Measurements from ENCODE around the gene PIGBOS1. TPM values are rescaled to one million over a fixed set of nuclear protein-coding genes. Genes with fewer than 3 reads are reported as not detected.
"Not testable (repeated sequence)": the region's sequence is repeated elsewhere in the genome, so short reads cannot be mapped to it uniquely, and the experiment has no call there.

PIGBOS1 gene
- total RNA-seq, 1 donor from 2014 or later, result 10.3 TPM

DNA sequence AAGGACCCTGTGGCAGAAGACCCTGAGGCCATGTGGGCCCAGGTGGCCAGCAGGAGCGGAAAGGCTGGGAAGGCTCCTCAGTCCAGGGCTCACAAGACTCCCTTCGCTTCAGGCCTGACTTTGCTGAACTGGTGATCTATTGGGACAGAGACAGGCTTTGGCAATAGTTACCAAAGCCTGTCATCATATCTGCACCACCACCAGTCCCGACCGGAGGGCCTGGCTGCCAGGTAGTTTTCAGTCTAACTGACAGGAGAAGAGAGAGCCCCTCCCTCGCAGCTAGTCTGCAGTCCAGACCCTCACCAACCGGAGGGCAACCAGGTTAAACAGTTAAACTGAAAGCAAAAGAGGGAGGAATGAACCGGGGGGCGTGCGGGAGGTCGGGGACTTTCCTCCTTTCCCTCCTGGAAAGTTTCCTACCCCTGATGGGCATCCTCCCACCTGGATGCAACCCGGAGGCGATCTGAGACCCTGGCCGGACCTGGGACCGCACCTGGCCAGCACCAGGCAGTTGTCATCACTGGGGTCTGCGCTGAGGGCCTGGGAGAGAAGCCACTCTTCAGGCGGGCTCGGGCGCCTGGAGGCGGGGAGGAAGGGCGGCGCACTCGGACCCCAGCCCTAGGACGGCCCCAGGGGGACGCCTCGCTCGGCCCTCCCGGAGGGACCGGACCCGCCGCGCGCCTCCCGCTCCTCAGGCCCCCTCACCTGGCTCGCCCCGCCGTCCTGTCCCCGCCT lies 29.7 kb downstream of the PIGBOS1 start:
- no peaks in the 10 kb centered on the region for H3K27me3 Mint-ChIP-seq (ENCODE audit: insufficient read depth)
- peak; percentile 30 for DNase-seq (ENCODE audit: low spot score)
- peak overlapping the region; percentile 96 for H3K27ac Mint-ChIP-seq
- peaks cover 46% of the 10 kb centered on the region for H3K4me1 Mint-ChIP-seq (ENCODE audit: low read depth)
- no peaks in the 10 kb centered on the region for H3K9me3 Mint-ChIP-seq
- peak overlapping the region; percentile 95 for H3K4me3 Mint-ChIP-seq
- H3K36me3 Mint-ChIP-seq (ENCODE audit: low read depth), result peaks cover 25% of the 10 kb centered on the region
- intact Hi-C loops (cut with micrococcal nuclease), result loop anchor here (1.0 kb wide), 2 partner anchors 47 to 92 kb away; no protein-coding TSS in a partner anchor

DNA sequence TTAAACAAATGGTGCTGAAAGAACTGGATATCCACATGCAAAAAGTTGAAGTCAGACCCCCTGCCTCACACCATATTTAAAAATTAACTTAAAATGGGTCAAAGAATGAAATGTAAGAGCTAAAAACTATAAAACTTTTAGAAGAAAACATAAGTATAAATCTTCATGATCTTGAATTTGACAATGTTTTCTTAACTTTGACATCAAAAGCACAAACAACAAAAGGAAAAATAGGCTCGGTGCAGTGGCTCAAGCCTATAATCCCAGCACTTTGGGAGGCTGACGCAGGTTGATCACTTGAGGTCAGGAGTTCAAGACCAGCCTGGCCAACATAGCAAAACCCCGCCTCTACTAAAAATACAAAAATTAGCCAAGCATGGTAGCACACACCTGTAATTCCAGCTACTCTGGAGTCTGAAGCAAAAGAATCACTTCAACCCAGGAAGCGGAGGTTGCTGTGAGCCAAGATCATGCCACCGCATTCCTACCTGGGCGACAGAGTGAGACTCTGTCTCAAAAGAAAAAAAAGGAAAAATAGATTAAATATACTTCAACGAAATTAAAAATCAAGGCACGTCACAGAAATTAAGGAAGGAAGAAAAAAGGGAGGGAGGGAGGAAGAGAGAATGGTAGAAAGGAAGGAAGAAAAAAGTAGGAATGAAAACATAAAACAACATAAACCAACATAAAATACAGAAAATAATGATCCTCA lies 30.8 kb downstream of the PIGBOS1 start:
- Mint-ChIP-seq H3K4me3 (peak overlapping the region; percentile 95), H3K4me1 (ENCODE audit: low read depth) (peaks cover 54% of the 10 kb centered on the region), H3K27ac (peak overlapping the region; percentile 96), H3K36me3 (ENCODE audit: low read depth) (peaks cover 25% of the 10 kb centered on the region), H3K27me3 (ENCODE audit: insufficient read depth) (no peaks in the 10 kb centered on the region), H3K9me3 (no peaks in the 10 kb centered on the region)
- intact Hi-C loops (cut with micrococcal nuclease), result no loop called here
- DNase-seq (ENCODE audit: low spot score), result no peak

DNA sequence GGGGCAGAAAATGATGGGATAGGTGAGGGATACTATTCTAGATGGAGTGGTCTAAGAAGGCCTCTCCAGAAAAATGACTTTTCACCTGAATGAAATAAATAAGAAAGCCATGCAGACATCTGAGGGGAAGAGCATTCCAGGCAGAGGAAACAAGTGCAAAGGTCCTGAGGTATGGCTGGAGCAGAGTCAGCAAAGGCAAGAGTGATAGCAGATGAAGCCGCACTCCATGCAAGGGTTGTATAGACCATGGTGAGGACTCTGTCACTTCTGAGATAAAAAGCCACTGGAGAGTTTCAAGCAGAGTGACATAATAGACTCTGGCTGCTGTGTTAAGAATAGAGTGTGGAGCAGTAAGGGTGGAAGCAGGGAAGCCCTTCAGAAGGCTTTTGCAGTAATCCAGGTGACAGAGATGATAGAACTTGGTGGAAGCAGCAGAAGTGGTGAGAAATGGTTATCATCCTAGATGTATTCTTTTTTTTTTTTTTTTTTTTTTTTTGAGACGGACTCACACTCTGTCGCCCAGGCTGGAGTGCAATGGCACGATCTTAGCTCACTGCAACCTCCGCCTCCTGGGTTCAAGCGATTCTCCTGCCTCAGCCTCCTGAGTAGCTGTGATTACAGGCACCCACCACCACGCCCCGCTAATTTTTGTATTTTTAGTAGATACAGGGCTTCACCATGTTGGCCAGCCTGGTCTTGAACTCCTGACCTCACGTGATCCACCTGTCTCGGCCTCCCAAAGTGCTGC lies 32.3 kb downstream of the PIGBOS1 start:
- H3K9me3 Mint-ChIP-seq; H3K27ac Mint-ChIP-seq; intact Hi-C loops (cut with micrococcal nuclease); H3K27me3 Mint-ChIP-seq (ENCODE audit: insufficient read depth); DNase-seq (ENCODE audit: low spot score): not testable (repeated sequence)
- peaks cover 69% of the 10 kb centered on the region for H3K4me1 Mint-ChIP-seq (ENCODE audit: low read depth)
- H3K36me3 Mint-ChIP-seq (ENCODE audit: low read depth), result peaks cover 25% of the 10 kb centered on the region
- peak overlapping the region; percentile 95 for H3K4me3 Mint-ChIP-seq

DNA sequence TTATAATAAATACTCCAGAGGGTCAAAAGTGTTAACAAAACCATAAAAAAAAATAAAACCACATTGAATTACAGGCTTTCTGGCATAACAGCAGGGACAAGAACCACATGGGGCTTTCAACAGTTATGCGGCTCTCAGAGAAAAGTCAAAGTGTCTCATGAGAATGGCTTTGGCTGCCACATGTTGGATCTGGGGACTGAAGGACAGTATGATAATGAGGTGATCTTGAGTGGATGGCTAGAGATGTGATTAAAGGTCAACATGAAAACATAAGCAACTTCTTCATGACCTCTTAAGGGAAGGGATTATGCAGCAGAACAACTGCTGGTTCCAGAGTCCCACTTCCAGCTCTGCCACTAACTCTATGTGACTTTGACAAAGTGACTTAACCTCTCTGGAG lies 34.5 kb downstream of the PIGBOS1 start:
- intact Hi-C loops (cut with micrococcal nuclease), result no loop called here
- no peak for DNase-seq (ENCODE audit: low spot score)
- Mint-ChIP-seq H3K4me3 (no peak overlapping the region), H3K27me3 (ENCODE audit: insufficient read depth) (no peaks in the 10 kb centered on the region), H3K4me1 (ENCODE audit: low read depth) (peaks cover 86% of the 10 kb centered on the region), H3K36me3 (ENCODE audit: low read depth) (peaks cover 31% of the 10 kb centered on the region), H3K27ac (no peak overlapping the region), H3K9me3 (no peaks in the 10 kb centered on the region)

DNA sequence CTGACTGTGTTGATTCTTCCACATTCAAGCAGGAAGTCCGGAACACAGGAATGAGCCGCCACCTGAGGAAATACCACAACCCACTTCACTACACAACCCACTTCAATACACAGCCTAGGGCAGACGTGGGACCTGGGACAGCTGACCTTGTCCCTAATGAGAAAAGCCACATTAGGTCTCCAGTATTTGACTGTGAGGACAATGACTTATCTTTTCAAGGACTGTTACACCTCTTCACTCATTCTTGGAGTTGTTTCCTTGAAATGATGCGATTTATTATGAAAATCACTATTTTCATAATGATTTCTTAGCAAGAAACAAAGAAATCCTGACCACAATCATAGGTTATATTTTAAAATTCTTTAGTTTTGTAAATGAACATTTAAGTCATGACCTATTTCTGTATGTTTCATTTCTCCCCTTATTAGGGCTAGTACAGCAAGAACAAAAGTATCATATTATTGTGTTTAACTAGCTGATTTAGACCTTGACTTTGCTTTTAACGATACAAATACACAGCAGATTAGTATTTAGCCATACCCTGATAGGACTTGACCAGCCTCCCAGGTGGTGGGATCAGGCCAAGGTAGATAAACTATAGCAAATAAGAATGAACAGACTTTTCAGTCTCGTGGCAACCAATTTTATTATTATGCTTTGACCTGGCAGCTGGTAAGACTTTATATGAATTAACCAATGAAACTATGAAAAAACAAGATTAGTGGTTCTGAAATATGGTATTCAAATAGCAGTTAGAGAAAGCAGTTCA lies 35.4 kb downstream of the PIGBOS1 start:
- peak overlapping the region; percentile 67 for H3K27ac Mint-ChIP-seq
- H3K9me3 Mint-ChIP-seq, result no peaks in the 10 kb centered on the region
- peak overlapping the region; percentile 52 for H3K4me3 Mint-ChIP-seq
- DNase-seq (ENCODE audit: low spot score), result no peak
- H3K27me3 Mint-ChIP-seq (ENCODE audit: insufficient read depth), result no peaks in the 10 kb centered on the region
- peaks cover 91% of the 10 kb centered on the region for H3K4me1 Mint-ChIP-seq (ENCODE audit: low read depth)
- H3K36me3 Mint-ChIP-seq (ENCODE audit: low read depth), result peaks cover 31% of the 10 kb centered on the region
- intact Hi-C loops (cut with micrococcal nuclease), result loop anchor here (2.0 kb wide), 1 partner anchor 17 kb away; no protein-coding TSS in a partner anchor

DNA sequence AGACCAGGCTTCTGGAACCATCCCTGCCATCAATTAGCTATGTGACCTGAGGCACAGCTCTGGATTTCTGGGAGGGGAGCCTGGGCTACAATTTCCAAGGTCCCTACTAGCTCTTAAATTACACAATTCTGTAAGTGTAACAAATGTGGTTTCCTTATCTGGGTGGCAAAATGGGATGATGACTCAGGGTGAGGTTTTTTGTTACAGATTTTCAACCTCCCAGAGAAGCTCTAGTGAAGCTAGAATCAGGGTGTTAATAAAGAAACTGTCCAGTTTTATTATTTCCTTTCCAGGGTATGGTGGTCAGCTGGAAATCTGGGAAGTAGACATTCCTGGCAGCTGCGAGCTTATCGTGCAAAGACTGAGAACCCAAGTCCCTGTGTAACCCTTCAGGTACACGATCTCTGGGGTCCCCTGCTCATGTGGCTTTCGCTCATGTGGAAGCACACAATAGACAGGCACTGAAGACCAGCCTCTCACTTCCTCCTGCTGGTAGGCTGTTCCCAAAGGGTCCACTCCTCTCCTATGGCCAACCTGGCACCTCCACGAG lies 36.6 kb downstream of the PIGBOS1 start:
- Mint-ChIP-seq H3K27me3 (ENCODE audit: insufficient read depth) (no peaks in the 10 kb centered on the region), H3K4me3 (peak overlapping the region; percentile 52), H3K9me3 (no peaks in the 10 kb centered on the region), H3K36me3 (ENCODE audit: low read depth) (peaks cover 23% of the 10 kb centered on the region), H3K4me1 (ENCODE audit: low read depth) (peaks cover 88% of the 10 kb centered on the region), H3K27ac (peak overlapping the region; percentile 86)
- intact Hi-C loops (cut with micrococcal nuclease), result loop anchor here (2.0 kb wide), 1 partner anchor 16 kb away; no protein-coding TSS in a partner anchor
- no peak for DNase-seq (ENCODE audit: low spot score)

DNA sequence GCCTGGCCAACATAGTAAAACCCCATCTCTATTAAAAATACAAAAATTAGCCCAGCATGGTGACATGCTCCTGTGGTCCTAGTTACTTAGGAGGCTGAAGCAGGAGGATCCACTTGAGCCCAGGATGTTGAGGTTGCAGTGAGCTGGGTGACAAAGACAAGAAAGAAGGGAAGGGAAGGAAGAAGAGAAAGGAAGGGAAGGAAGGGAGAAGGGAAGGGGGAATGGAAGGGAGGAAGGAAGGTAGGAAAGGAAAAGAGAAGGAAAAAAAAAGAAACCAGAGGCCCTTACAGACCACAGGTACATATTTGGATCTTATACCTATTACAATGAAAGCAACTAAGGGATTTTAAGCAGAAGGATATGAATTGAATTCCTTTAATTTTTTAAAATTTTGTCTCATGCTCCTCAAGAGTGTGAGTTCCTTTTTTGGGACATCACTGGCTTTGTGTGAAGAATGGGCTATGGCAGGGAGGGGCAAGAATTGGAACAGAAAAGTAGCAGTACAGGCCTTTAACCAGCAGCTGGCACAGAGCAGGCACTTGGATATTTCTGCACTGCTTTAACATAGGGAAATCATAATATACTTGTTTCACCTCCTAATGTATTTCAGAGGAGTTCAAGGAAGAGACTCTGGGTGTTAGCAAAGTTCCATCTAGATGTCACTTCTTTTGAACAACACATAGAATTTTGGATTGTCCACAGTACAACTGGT lies 37.2 kb downstream of the PIGBOS1 start:
- Mint-ChIP-seq H3K27ac (peak overlapping the region; percentile 86), H3K27me3 (ENCODE audit: insufficient read depth) (no peaks in the 10 kb centered on the region), H3K4me3 (peak overlapping the region; percentile 52), H3K4me1 (ENCODE audit: low read depth) (peaks cover 95% of the 10 kb centered on the region), H3K9me3 (no peaks in the 10 kb centered on the region), H3K36me3 (ENCODE audit: low read depth) (peaks cover 22% of the 10 kb centered on the region)
- no peak for DNase-seq (ENCODE audit: low spot score)
- intact Hi-C loops (cut with micrococcal nuclease), result loop anchor here (2.0 kb wide), 1 partner anchor 15 kb away; no protein-coding TSS in a partner anchor

DNA sequence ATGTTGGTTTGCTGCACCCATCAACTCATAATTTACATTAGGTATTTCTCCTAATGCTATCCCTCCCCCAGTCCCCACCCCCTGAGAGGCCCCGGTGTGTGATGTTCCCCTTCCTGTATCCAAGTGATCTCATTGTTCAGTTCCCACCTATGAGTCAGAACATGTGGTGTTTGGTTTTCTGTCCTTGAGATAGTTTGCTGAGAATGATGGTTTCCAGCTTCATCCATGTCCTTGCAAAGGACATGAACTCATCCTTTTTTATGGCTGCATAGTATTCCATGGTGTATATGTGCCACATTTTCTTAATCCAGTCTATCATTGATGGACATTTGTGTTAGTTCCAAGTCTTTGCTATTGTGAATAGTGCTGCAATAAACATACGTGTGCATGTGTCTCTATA lies 38.3 kb downstream of the PIGBOS1 start:
- H3K4me3 Mint-ChIP-seq; H3K9me3 Mint-ChIP-seq; H3K27me3 Mint-ChIP-seq (ENCODE audit: insufficient read depth); DNase-seq (ENCODE audit: low spot score): not testable (repeated sequence)
- Mint-ChIP-seq H3K4me1 (ENCODE audit: low read depth) (peaks cover 95% of the 10 kb centered on the region), H3K27ac (peak overlapping the region; percentile 99), H3K36me3 (ENCODE audit: low read depth) (peaks cover 13% of the 10 kb centered on the region)
- intact Hi-C loops (cut with micrococcal nuclease), result loop anchor here (1.0 kb wide), 3 partner anchors 10 to 83 kb away; no protein-coding TSS in a partner anchor

DNA sequence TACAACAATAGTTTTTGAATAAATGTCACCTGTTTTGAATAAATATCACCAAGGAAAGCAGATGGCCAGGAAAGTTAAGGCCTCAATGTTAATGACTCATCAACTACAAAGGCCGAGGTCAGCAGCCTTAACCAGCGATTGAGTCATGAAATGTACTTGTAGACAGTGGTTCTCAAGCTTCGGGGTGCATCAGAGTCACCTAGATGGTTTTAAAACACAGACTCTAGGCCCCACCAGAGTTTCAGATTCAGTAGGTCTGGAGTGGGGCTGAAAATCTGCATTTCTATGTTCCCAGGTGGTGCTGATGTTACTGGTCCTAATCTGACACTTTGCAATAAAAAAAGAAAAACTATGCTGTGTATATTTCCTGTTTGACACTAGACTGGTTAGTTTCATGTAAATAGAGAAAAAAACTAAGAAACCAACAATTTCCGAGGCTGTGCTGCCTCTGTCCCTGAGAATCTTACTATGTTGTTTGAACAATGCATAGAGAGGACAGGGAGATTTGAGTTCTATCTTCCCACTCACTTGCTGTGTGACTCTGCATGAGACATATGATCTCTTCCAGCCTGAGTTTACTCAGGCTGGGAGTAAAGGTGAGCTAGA lies 39.1 kb downstream of the PIGBOS1 start:
- intact Hi-C loops (cut with micrococcal nuclease), result loop anchor here (1.0 kb wide), 3 partner anchors 10 to 83 kb away; no protein-coding TSS in a partner anchor
- H3K9me3 Mint-ChIP-seq, result no peaks in the 10 kb centered on the region
- no peaks in the 10 kb centered on the region for H3K27me3 Mint-ChIP-seq (ENCODE audit: insufficient read depth)
- H3K4me3 Mint-ChIP-seq, result peak overlapping the region; percentile 57
- DNase-seq (ENCODE audit: low spot score), result peak; percentile 47
- peaks cover 14% of the 10 kb centered on the region for H3K36me3 Mint-ChIP-seq (ENCODE audit: low read depth)
- peak overlapping the region; percentile 99 for H3K27ac Mint-ChIP-seq
- H3K4me1 Mint-ChIP-seq (ENCODE audit: low read depth), result peaks cover 92% of the 10 kb centered on the region

DNA sequence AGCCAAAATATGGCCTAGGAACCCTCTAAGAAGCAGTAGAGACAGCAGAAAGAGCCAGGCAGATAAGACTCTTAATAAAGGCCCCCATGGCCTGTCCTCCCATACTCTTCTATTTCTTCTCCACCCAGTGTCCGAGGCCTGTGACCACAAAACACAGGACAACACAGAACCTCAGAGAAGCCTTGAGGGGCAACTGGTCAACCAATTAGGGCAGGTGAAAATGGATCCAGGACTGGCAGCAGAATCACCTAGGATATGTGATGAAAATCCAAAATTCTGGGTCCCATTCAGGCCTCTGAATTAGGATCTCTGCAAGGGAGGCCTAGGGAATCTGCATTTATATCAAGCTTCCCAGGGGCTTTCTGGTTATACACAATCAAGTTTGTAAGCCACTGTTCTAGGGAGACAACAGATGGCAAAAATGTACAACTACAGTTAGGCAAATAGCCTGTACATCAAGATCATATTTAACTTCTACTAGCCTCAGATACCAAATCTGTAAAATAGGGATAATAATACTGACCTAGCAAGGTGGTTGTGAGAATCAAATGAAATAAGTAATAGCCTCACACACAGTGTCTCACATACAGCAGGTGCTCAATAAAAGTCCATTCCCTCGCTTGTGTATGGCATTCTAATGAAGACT lies 39.7 kb downstream of the PIGBOS1 start:
- peaks cover 14% of the 10 kb centered on the region for H3K36me3 Mint-ChIP-seq (ENCODE audit: low read depth)
- H3K4me3 Mint-ChIP-seq, result peak overlapping the region; percentile 57
- H3K27ac Mint-ChIP-seq, result peak overlapping the region; percentile 99
- no peaks in the 10 kb centered on the region for H3K27me3 Mint-ChIP-seq (ENCODE audit: insufficient read depth)
- H3K4me1 Mint-ChIP-seq (ENCODE audit: low read depth), result peaks cover 86% of the 10 kb centered on the region
- intact Hi-C loops (cut with micrococcal nuclease), result no loop called here
- DNase-seq (ENCODE audit: low spot score), result no peak
- H3K9me3 Mint-ChIP-seq, result no peaks in the 10 kb centered on the region

DNA sequence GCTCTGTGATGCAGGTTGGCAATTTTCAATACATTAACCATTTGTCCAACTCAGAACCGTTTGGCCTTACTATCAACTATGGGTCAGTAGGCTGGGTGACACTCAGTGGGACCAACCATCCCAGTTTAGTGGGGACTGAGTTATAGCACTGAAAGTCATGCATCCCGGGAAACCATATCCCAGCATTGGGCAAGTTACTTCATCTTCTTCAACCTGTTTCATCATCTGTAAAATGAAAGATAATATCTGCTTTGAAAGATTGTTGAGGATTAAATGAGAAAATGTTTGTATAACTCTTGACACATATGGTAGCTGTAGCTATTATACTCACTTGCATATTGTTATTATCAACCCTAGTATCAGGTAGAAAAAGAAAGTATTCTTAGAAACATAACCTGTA lies 41.2 kb downstream of the PIGBOS1 start:
- Mint-ChIP-seq H3K4me3 (peak overlapping the region; percentile 72), H3K27ac (peak overlapping the region; percentile 92), H3K4me1 (ENCODE audit: low read depth) (peaks cover 86% of the 10 kb centered on the region), H3K9me3 (no peaks in the 10 kb centered on the region), H3K36me3 (ENCODE audit: low read depth) (peaks cover 25% of the 10 kb centered on the region), H3K27me3 (ENCODE audit: insufficient read depth) (no peaks in the 10 kb centered on the region)
- no peak for DNase-seq (ENCODE audit: low spot score)
- intact Hi-C loops (cut with micrococcal nuclease), result loop anchor here (1.0 kb wide), 4 partner anchors 10 to 56 kb away; no protein-coding TSS in a partner anchor

All from activated T-helper 1 cell treated with anti-CD3 and anti-CD28 coated beads, Interleukin-12 subunit alpha, Interleukin-12 subunit beta, Interleukin-2, Interleukin-4 antibody, amounts not matched to agents 30 ng/mL and 10 ng/mL and 1 ng/mL, durations not matched to agents 14 hours and 24 hours and 36 hours (primary cell).